H1 (cell line): Measurements from ENCODE around the gene ALS2CL. TPM values are rescaled to one million over a fixed set of nuclear protein-coding genes. Genes with fewer than 3 reads are reported as not detected.

ENCODE experiments used
- CTCF ChIA-PET: fragments of 300-600 bp; sonication (Branson Sonifier 250); formaldehyde crosslinking; loops from one replicate; lab custom pipeline; 2021; ENCODE audit not compliant: partially characterized antibody; lab: Charles Lee
- POLR2A ChIA-PET: fragments of 300-600 bp; sonication (Branson Sonifier 250); formaldehyde crosslinking; loops from one replicate; lab custom pipeline; 2021; ENCODE audit warnings: inconsistent platforms; ENCODE audit not compliant: partially characterized antibody; lab: Charles Lee
- DNase-seq, 2 experiments: peaks; one replicate each; pipeline versions ENCODE4 v3.0.0 to v3.0.0-alpha.2; 2010 to 2022; ENCODE audit warnings: low spot score in 2 of 2, low read depth in 1 of 2, mixed read lengths in 1 of 2
- FAIRE-seq: peaks from 2 replicates; lab custom pipeline; 2011; peaks lifted over from hg19 to GRCh38; lab: Jason Lieb, UNC
- H2AFZ ChIP-seq: 2 replicates; pipeline ENCODE4 v1.8.1; 2012; ENCODE audit warnings: low read length, inconsistent platforms
- H2AK5ac ChIP-seq: 2 replicates; pipeline ENCODE4 v1.6.1; 2013; ENCODE audit warnings: low read depth, low read length
- H2BK120ac ChIP-seq: replicated peaks from 2 replicates; pipeline ENCODE3; 2013; ENCODE audit warnings: low read depth, low read length, inconsistent platforms
- H2BK12ac ChIP-seq: 2 replicates; pipeline ENCODE4 v1.6.1; 2013; ENCODE audit warnings: low read depth, low read length
- H2BK15ac ChIP-seq: 2 replicates; pipeline ENCODE4 v1.6.1; 2013; ENCODE audit warnings: low read length
- H2BK20ac ChIP-seq: 2 replicates; pipeline ENCODE4 v1.6.1; 2013; ENCODE audit warnings: low read length
- H2BK5ac ChIP-seq: 2 replicates; pipeline ENCODE4 v1.6.1; 2013; ENCODE audit warnings: low read depth, low read length
- H3K14ac ChIP-seq: 2 replicates; pipeline ENCODE4 v1.6.1; 2013; ENCODE audit warnings: inconsistent platforms; ENCODE audit not compliant: insufficient read length
- H3K18ac ChIP-seq: 2 replicates; pipeline ENCODE4 v1.6.1; 2013; ENCODE audit warnings: low read length; ENCODE audit errors: extremely low read depth
- H3K23ac ChIP-seq: 2 replicates; pipeline ENCODE4 v1.6.1; 2013; ENCODE audit warnings: inconsistent platforms; ENCODE audit not compliant: insufficient read length
- H3K23me2 ChIP-seq: 2 replicates; pipeline ENCODE4 v1.6.1; 2013; ENCODE audit warnings: low read depth, low read length
- H3K27ac ChIP-seq: 2 replicates; pipeline ENCODE4 v1.6.1; 2011; ENCODE audit warnings: low read depth, low read length, inconsistent platforms
- H3K27me3 ChIP-seq, 4 experiments: replicated peaks in 1 of 4; 1 replicate in 1 of 4; 2 replicates in 3 of 4; pipeline versions ENCODE4 v1.6.1 to v1.8.1; 2011 to 2013; ENCODE audit warnings: low read length in 3 of 4, mild to moderate bottlenecking in 3 of 4, inconsistent platforms in 2 of 4, mixed read lengths in 2 of 4, moderate library complexity in 1 of 4; ENCODE audit not compliant: control insufficient read depth in 3 of 4, insufficient read depth in 3 of 4; ENCODE audit errors: extremely low read depth in 1 of 4
- H3K36me3 ChIP-seq, 4 experiments: 2 replicates each; pipeline versions ENCODE4 v1.6.1 to v1.8.1; 2011 to 2013; ENCODE audit warnings: mild to moderate bottlenecking in 4 of 4, low read length in 3 of 4, moderate library complexity in 2 of 4, control low read depth in 1 of 4, inconsistent platforms in 1 of 4; ENCODE audit not compliant: insufficient read depth in 4 of 4, control insufficient read depth in 2 of 4
- H3K4ac ChIP-seq: replicated peaks from 2 replicates; pipeline ENCODE3; 2013; ENCODE audit warnings: low read length, low read depth, mixed read lengths, inconsistent platforms; ENCODE audit not compliant: insufficient read length
- H3K4me1 ChIP-seq, 4 experiments: replicated peaks in 1 of 4; 1 replicate in 1 of 4; 2 replicates in 3 of 4; pipeline versions ENCODE4 v1.6.1 to v1.8.1; 2011 to 2013; ENCODE audit warnings: low read length in 3 of 4, inconsistent platforms in 2 of 4, mixed read lengths in 1 of 4; ENCODE audit not compliant: insufficient read depth in 4 of 4, control insufficient read depth in 3 of 4
- H3K4me2 ChIP-seq, 2 experiments: 2 replicates each; pipeline versions ENCODE4 v1.6.1 to v1.8.1; 2011 to 2013; ENCODE audit warnings: low read depth in 2 of 2, low read length in 2 of 2, control low read depth in 1 of 2, inconsistent platforms in 1 of 2, mild to moderate bottlenecking in 1 of 2; ENCODE audit not compliant: insufficient read depth in 1 of 2
- H3K4me3 ChIP-seq, 4 experiments: fragments of 200-600, 300-600 bp in 1 of 4; sonication (generic), shearing (Covaris generic), sonication (Bioruptor Twin) in 1 of 4; 2 replicates each; pipeline versions ENCODE4 v1.5.1 to v1.8.1; 2011 to 2016; ENCODE audit warnings: low read length in 4 of 4, low read depth in 3 of 4, control low read depth in 2 of 4, inconsistent platforms in 2 of 4, mild to moderate bottlenecking in 2 of 4, mixed read lengths in 1 of 4, moderate library complexity in 1 of 4; ENCODE audit not compliant: insufficient read depth in 2 of 4; ENCODE audit errors: extremely low read depth in 1 of 4
- H3K56ac ChIP-seq: replicated peaks from 2 replicates; pipeline ENCODE3; 2013; ENCODE audit warnings: low read depth, mild to moderate bottlenecking, mixed read lengths, low read length, inconsistent platforms; ENCODE audit not compliant: insufficient read length
- H3K79me1 ChIP-seq: 2 replicates; pipeline ENCODE4 v1.6.1; 2013; ENCODE audit warnings: low read depth, low read length, control low read depth
- H3K79me2 ChIP-seq, 2 experiments: 2 replicates each; pipeline versions ENCODE4 v1.6.1 to v1.8.1; 2012 to 2013; ENCODE audit warnings: low read length in 2 of 2, mild to moderate bottlenecking in 2 of 2, inconsistent platforms in 1 of 2; ENCODE audit not compliant: insufficient read depth in 2 of 2, control insufficient read depth in 1 of 2
- H3K9ac ChIP-seq, 4 experiments: replicated peaks in 1 of 4; 1 replicate in 1 of 4; 2 replicates in 3 of 4; pipeline versions ENCODE4 v1.6.1 to v1.8.1; 2011 to 2013; ENCODE audit warnings: low read depth in 3 of 4, low read length in 3 of 4, control low read depth in 2 of 4, mild to moderate bottlenecking in 2 of 4, moderate library complexity in 2 of 4, inconsistent platforms in 1 of 4; ENCODE audit errors: extremely low read depth in 1 of 4
- H3K9me3 ChIP-seq, 2 experiments: 2 replicates each; pipeline versions ENCODE4 v1.6.1 to v1.8.1; 2012 to 2013; ENCODE audit warnings: mild to moderate bottlenecking in 2 of 2, moderate library complexity in 2 of 2, control low read depth in 1 of 2, inconsistent platforms in 1 of 2, low read depth in 1 of 2, low read length in 1 of 2, mixed read lengths in 1 of 2; ENCODE audit not compliant: insufficient read depth in 2 of 2
- H4K20me1 ChIP-seq, 2 experiments: replicated peaks in 1 of 2; 2 replicates each; pipeline versions ENCODE3 to v1.8.1; 2011 to 2013; ENCODE audit warnings: inconsistent platforms in 2 of 2, low read length in 2 of 2, mild to moderate bottlenecking in 1 of 2; ENCODE audit not compliant: insufficient read depth in 2 of 2, control insufficient read depth in 1 of 2
- H4K5ac ChIP-seq: 2 replicates; pipeline ENCODE4 v1.6.1; 2013; ENCODE audit warnings: low read length, low read depth, mixed read lengths, inconsistent platforms; ENCODE audit not compliant: insufficient read length
- H4K8ac ChIP-seq: 2 replicates; pipeline ENCODE4 v1.8.0; 2013; ENCODE audit warnings: mild to moderate bottlenecking, moderate library complexity, low read length, inconsistent platforms; ENCODE audit not compliant: insufficient read depth; ENCODE audit errors: extremely low read depth
- H4K91ac ChIP-seq: replicated peaks from 2 replicates; pipeline ENCODE3; 2013; ENCODE audit warnings: low read length, mixed read lengths, inconsistent platforms; ENCODE audit not compliant: insufficient read length
- SIX5 ChIP-seq: IDR thresholded peaks from 2 replicates; pipeline ENCODE4 v1.6.1; 2011; ENCODE audit warnings: mild to moderate bottlenecking, low read depth, low read length
- SP2 ChIP-seq: IDR thresholded peaks from 2 replicates; pipeline ENCODE4 v1.6.1; 2012; ENCODE audit warnings: mild to moderate bottlenecking, low read length, inconsistent platforms
- WGBS, 2 experiments: shearing (Covaris generic) in 1 of 2; methylation state at CpG; one replicate each; pipeline versions ENCODE4 v1.1.6 to v1.1.7; 2013 to 2015; ENCODE audit warnings: low lambda C conversion rate in 2 of 2, mixed read lengths in 2 of 2, inconsistent platforms in 1 of 2, low coverage in 1 of 2, missing lambda C conversion rate in 1 of 2; ENCODE audit not compliant: insufficient replicate concordance in 2 of 2, insufficient coverage in 1 of 2, insufficient read length in 1 of 2; ENCODE audit errors: extremely low coverage in 1 of 2, missing lambda C conversion rate in 1 of 2; 5-methylcytosine and 5-hydroxymethylcytosine counted together
- polyA plus RNA-seq, 7 experiments: library from polyadenylated mRNA; depleted of rRNA in 3 of 7; stranded (reverse) in 5 of 7; unstranded in 2 of 7; fragments of >200 nt in 5 of 7; fragments of 200-250 nt in 2 of 7; gene quantifications; 1 replicate in 5 of 7; 2 replicates in 1 of 7; 4 replicates in 1 of 7; pipeline versions ENCODE4 v1.2.1 to v1.2.3, GENCODE V29; 2011 to 2013; ENCODE audit warnings: missing spikeins in 2 of 7, mixed read lengths in 2 of 7
- total RNA-seq: library from RNA; stranded (reverse); fragmentation: NEBNext Ultra II Directional; extraction: Animal tissue kit (Norgen Biotek cat#: 25700); gene quantifications from 2 replicates; pipeline ENCODE4 v1.2.1, GENCODE V29; 2021
- TF ChIP-seq, protein P1 (sequence below): IDR thresholded peaks from 2 replicates; pipeline ENCODE4 v1.6.1; 2012; ENCODE audit warnings: inconsistent platforms

ALS2CL gene
- total and polyA plus RNA-seq, 2 of the 8 experiments (the other 6 are each of a cell fraction or from before 2014, with no cell fraction given), result 4.8 to 5.4 TPM

- Histone ChIP-seq H3K9me3 (no peaks in the 10 kb centered on the region), H3K23me2 (no peaks in the 10 kb centered on the region), H2BK15ac (no peak overlapping the region), H2BK120ac (no peak overlapping the region), H2BK20ac (no peak overlapping the region), H3K79me2 (no peaks in the 10 kb centered on the region), H3K14ac (no peak overlapping the region), H4K8ac (no peak overlapping the region), H3K4me2 (no peak overlapping the region), H3K23ac (no peak overlapping the region), H3K4me1 (no peaks in the 10 kb centered on the region; a peak in 1 of 7 replicates), H3K18ac (no peak overlapping the region), H3K9ac (no peak overlapping the region), H3K27me3 (no peaks in the 10 kb centered on the region), H3K79me1 (no peaks in the 10 kb centered on the region), H2AFZ (no peak overlapping the region), H2AK5ac (no peak overlapping the region), H3K27ac (no peak overlapping the region), H2BK12ac (no peak overlapping the region), H4K5ac (no peak overlapping the region), H4K20me1 (no peaks in the 10 kb centered on the region), H3K36me3 (no peaks in the 10 kb centered on the region), H4K91ac (no peak overlapping the region), H3K4ac (no peak overlapping the region), H3K4me3 (no peak overlapping the region), H3K56ac (no peak overlapping the region), H2BK5ac (no peak overlapping the region)
- TF ChIP-seq, protein P1, sequence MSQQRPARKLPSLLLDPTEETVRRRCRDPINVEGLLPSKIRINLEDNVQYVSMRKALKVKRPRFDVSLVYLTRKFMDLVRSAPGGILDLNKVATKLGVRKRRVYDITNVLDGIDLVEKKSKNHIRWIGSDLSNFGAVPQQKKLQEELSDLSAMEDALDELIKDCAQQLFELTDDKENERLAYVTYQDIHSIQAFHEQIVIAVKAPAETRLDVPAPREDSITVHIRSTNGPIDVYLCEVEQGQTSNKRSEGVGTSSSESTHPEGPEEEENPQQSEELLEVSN, result no peak
- TF ChIP-seq SIX5, result no peak
- TF ChIP-seq SP2, result no peak
- POLR2A ChIA-PET, result no interaction called here
- WGBS, 2 experiments, result 87% methylated on average over 11 of the region's 12 CpGs; no CpG with 5 or more reads in 1 of the 2 experiments
- DNase-seq (no peak), FAIRE-seq (no peak)
- CTCF ChIA-PET, result interaction anchor here (1.3 to 1.6 kb wide), 2 partner anchors 9 to 156 kb away, joined by 3 to 5 read pairs; no protein-coding TSS in a partner anchor
Observed at GRCh38 chr3:46742992-46743585, 49.6 kb upstream of the ALS2CL start.
